M059J (cell line): ENCODE data around the gene PITRM1. TPM values are rescaled to one million over a fixed set of nuclear protein-coding genes. Genes with fewer than 3 reads are reported as not detected.

Source experiments
- DNase-seq: peaks from one replicate; pipeline ENCODE4 v3.0.0-alpha.2; 2012; ENCODE audit warnings: low read depth
- total RNA-seq: library from RNA; depleted of rRNA; stranded (reverse); fragments of >200 nt; shearing (Covaris generic); gene quantifications from 2 replicates; pipeline ENCODE4 v1.2.3, GENCODE V29; 2014

PITRM1 gene
- total RNA-seq, 1 experiment from 2014 or later: 57.4 TPM

GRCh38 chr10:3139216-3139910 lies 33.2 kb downstream of the PITRM1 start:
- DNase-seq: no peak

- no peak for DNase-seq
Measured at GRCh38 chr10:3137958-3138726, 34.4 kb downstream of the PITRM1 start.

- no peak for DNase-seq
Measured at GRCh38 chr10:3136763-3137611, 35.6 kb downstream of the PITRM1 start.

GRCh38 chr10:3136336-3136735 lies 36.2 kb downstream of the PITRM1 start:
- no peak for DNase-seq

- DNase-seq: no peak
Measured at GRCh38 chr10:3135006-3135405, 37.6 kb downstream of the PITRM1 start.

GRCh38 chr10:3133948-3134347 lies 38.6 kb downstream of the PITRM1 start:
- DNase-seq: no peak

- no peak for DNase-seq
Measured at GRCh38 chr10:3132036-3133025, 40.3 kb downstream of the PITRM1 start.

GRCh38 chr10:3131098-3131497 lies 41.5 kb downstream of the PITRM1 start:
- no peak for DNase-seq

- no peak for DNase-seq
Measured at GRCh38 chr10:3129581-3130340, 42.8 kb downstream of the PITRM1 start.

GRCh38 chr10:3128379-3129130 lies 44.0 kb downstream of the PITRM1 start:
- DNase-seq: no peak

- DNase-seq: no peak
Measured at GRCh38 chr10:3127921-3128320, 44.7 kb downstream of the PITRM1 start.

- no peak for DNase-seq
Measured at GRCh38 chr10:3126741-3127346, 45.7 kb downstream of the PITRM1 start.

GRCh38 chr10:3126249-3126648 lies 46.3 kb downstream of the PITRM1 start:
- DNase-seq: no peak

- no peak for DNase-seq
Measured at GRCh38 chr10:3125527-3126170, 46.9 kb downstream of the PITRM1 start.

GRCh38 chr10:3124412-3125175 lies 48.0 kb downstream of the PITRM1 start:
- no peak for DNase-seq

GRCh38 chr10:3123571-3124411 lies 48.8 kb downstream of the PITRM1 start:
- DNase-seq: no peak
